Measurements from ENCODE around the gene TMED4. TPM values are rescaled to one million over a fixed set of nuclear protein-coding genes. Genes with fewer than 3 reads are reported as not detected.

The TMED4 gene
- total and polyA plus RNA-seq, 7 donors, result 29.8 to 64.4 (median 43.6) TPM

GRCh38 chr7:44533301-44534055 is 48.6 kb downstream of the TMED4 start:
- no peak overlapping the region for H3K27ac ChIP-seq
- no peaks in the 10 kb centered on the region for H3K27me3 ChIP-seq (ENCODE audit: insufficient read depth in 3 of 3, low read length in 2 of 3)
- intact Hi-C loops (cut with DNase I), result no loop called here
- DNase-seq (no peak), ATAC-seq (no peak)
- no peaks in the 10 kb centered on the region for H3K4me1 ChIP-seq
- H3K36me3 ChIP-seq (ENCODE audit: insufficient read depth in 1 of 2, low read depth in 1 of 2), result no peaks in the 10 kb centered on the region
- TF ChIP-seq CTCF (IDR thresholded peaks at IDR 0.05), result no peak
- 76 to 84% (median 80%) methylated on average over 8 of the region's 8 CpGs for WGBS, 3 donors
- H3K4me3 ChIP-seq, result no peak overlapping the region
- H3K9me3 ChIP-seq, result no peaks in the 10 kb centered on the region

GRCh38 chr7:44531421-44532380 is 50.3 kb downstream of the TMED4 start:
- H3K4me3 ChIP-seq, result no peak overlapping the region
- WGBS, 3 donors, result 77 to 80% (median 80%) methylated on average over 17 of the region's 17 CpGs
- ATAC-seq, result no peak
- intact Hi-C loops (cut with DNase I), result no loop called here
- peaks cover 3% of the 10 kb centered on the region for H3K9me3 ChIP-seq
- H3K4me1 ChIP-seq, result no peaks in the 10 kb centered on the region
- no peak overlapping the region for H3K27ac ChIP-seq
- DNase-seq, result no peak
- H3K36me3 ChIP-seq (ENCODE audit: insufficient read depth in 1 of 2, low read depth in 1 of 2), result no peaks in the 10 kb centered on the region
- no peak for TF ChIP-seq CTCF (IDR thresholded peaks at IDR 0.05)
- no peaks in the 10 kb centered on the region for H3K27me3 ChIP-seq (ENCODE audit: insufficient read depth in 3 of 3, low read length in 2 of 3)

- peaks cover 10% of the 10 kb centered on the region for H3K9me3 ChIP-seq
- H3K4me3 ChIP-seq, result no peak overlapping the region
- H3K27ac ChIP-seq, result no peak overlapping the region
- no peak for ATAC-seq
- H3K36me3 ChIP-seq (ENCODE audit: insufficient read depth in 1 of 2, low read depth in 1 of 2), result no peaks in the 10 kb centered on the region
- WGBS, 3 donors, result 70 to 75% (median 75%) methylated on average over 10 of the region's 10 CpGs
- DNase-seq, result no peak
- intact Hi-C loops (cut with DNase I), result no loop called here
- TF ChIP-seq CTCF (IDR thresholded peaks at IDR 0.05), result no peak
- H3K27me3 ChIP-seq (ENCODE audit: insufficient read depth in 3 of 3, low read length in 2 of 3), result no peaks in the 10 kb centered on the region
- H3K4me1 ChIP-seq, result no peaks in the 10 kb centered on the region
These were observed 51.0 kb downstream of the TMED4 start for GRCh38 chr7:44530990-44531389.

Other genes starting within 250 kb of the TMED4 start
- gene NUDCD3, start 91.6 kb downstream of the TMED4 start, total RNA-seq, result 100 to 1,000 TPM in 3 of 4 donors, 10 to 100 TPM in 1; 97.7 to 140 (median 122) TPM
- gene NUDCD3, start 91.6 kb downstream of the TMED4 start, polyA plus RNA-seq, result 10 to 100 TPM; 34.6 to 75.6 (median 43.9) TPM
- gene NPC1L1, start 40.9 kb downstream of the TMED4 start, total RNA-seq, result under 1 TPM in 2 of 4 donors, not detected in 2; 0.24 to 0.28 TPM
- under 1 TPM in 2 of 3 donors, not detected in 1; 0.03 to 0.10 TPM for gene NPC1L1, start 40.9 kb downstream of the TMED4 start, polyA plus RNA-seq
- gene DDX56, start 8.3 kb downstream of the TMED4 start, total RNA-seq, result 10 to 100 TPM; 44.0 to 72.1 (median 53.7) TPM
- 10 to 100 TPM; 38.1 to 85.8 (median 67.8) TPM for gene DDX56, start 8.3 kb downstream of the TMED4 start, polyA plus RNA-seq
- gene OGDH, start 24.4 kb upstream of the TMED4 start, total RNA-seq, result 100 to 1,000 TPM; 252 to 500 (median 326) TPM
- gene OGDH, start 24.4 kb upstream of the TMED4 start, polyA plus RNA-seq, result 100 to 1,000 TPM; 176 to 181 (median 179) TPM
- gene ZMIZ2, start 166.6 kb upstream of the TMED4 start, total RNA-seq, result 10 to 100 TPM; 25.0 to 32.9 (median 28.6) TPM
- 10 to 100 TPM; 11.7 to 16.0 (median 15.3) TPM for gene ZMIZ2, start 166.6 kb upstream of the TMED4 start, polyA plus RNA-seq
- 100 to 1,000 TPM; 251 to 725 (median 513) TPM for gene PPIA, start 214.4 kb upstream of the TMED4 start, total RNA-seq
- 1,000 to 10,000 TPM; 1,071 to 3,448 (median 1,168) TPM for gene PPIA, start 214.4 kb upstream of the TMED4 start, polyA plus RNA-seq

Data from psoas muscle (tissue), 8 donors.